H1 (cell line): Measurements from ENCODE around the gene KCNQ2. TPM values are rescaled to one million over a fixed set of nuclear protein-coding genes. Genes with fewer than 3 reads are reported as not detected.

Experiments used
- CTCF ChIA-PET: fragments of 300-600 bp; sonication (Branson Sonifier 250); formaldehyde crosslinking; loops from one replicate; lab custom pipeline; 2021; ENCODE audit not compliant: partially characterized antibody; lab: Charles Lee
- POLR2A ChIA-PET: fragments of 300-600 bp; sonication (Branson Sonifier 250); formaldehyde crosslinking; loops from one replicate; lab custom pipeline; 2021; ENCODE audit warnings: inconsistent platforms; ENCODE audit not compliant: partially characterized antibody; lab: Charles Lee
- DNase-seq, 2 experiments: peaks; one replicate each; pipeline versions ENCODE4 v3.0.0 to v3.0.0-alpha.2; 2010 to 2022; ENCODE audit warnings: low spot score in 2 of 2, low read depth in 1 of 2, mixed read lengths in 1 of 2
- FAIRE-seq: peaks from 2 replicates; lab custom pipeline; 2011; peaks lifted over from hg19 to GRCh38; lab: Jason Lieb, UNC
- H2AFZ ChIP-seq: 2 replicates; pipeline ENCODE4 v1.8.1; 2012; ENCODE audit warnings: low read length, inconsistent platforms
- H2AK5ac ChIP-seq: 2 replicates; pipeline ENCODE4 v1.6.1; 2013; ENCODE audit warnings: low read depth, low read length
- H2BK120ac ChIP-seq: replicated peaks from 2 replicates; pipeline ENCODE3; 2013; ENCODE audit warnings: low read depth, low read length, inconsistent platforms
- H2BK12ac ChIP-seq: 2 replicates; pipeline ENCODE4 v1.6.1; 2013; ENCODE audit warnings: low read depth, low read length
- H2BK15ac ChIP-seq: 2 replicates; pipeline ENCODE4 v1.6.1; 2013; ENCODE audit warnings: low read length
- H2BK20ac ChIP-seq: 2 replicates; pipeline ENCODE4 v1.6.1; 2013; ENCODE audit warnings: low read length
- H2BK5ac ChIP-seq: 2 replicates; pipeline ENCODE4 v1.6.1; 2013; ENCODE audit warnings: low read depth, low read length
- H3K14ac ChIP-seq: 2 replicates; pipeline ENCODE4 v1.6.1; 2013; ENCODE audit warnings: inconsistent platforms; ENCODE audit not compliant: insufficient read length
- H3K18ac ChIP-seq: 2 replicates; pipeline ENCODE4 v1.6.1; 2013; ENCODE audit warnings: low read length; ENCODE audit errors: extremely low read depth
- H3K23ac ChIP-seq: 2 replicates; pipeline ENCODE4 v1.6.1; 2013; ENCODE audit warnings: inconsistent platforms; ENCODE audit not compliant: insufficient read length
- H3K23me2 ChIP-seq: 2 replicates; pipeline ENCODE4 v1.6.1; 2013; ENCODE audit warnings: low read depth, low read length
- H3K27ac ChIP-seq: 2 replicates; pipeline ENCODE4 v1.6.1; 2011; ENCODE audit warnings: low read depth, low read length, inconsistent platforms
- H3K27me3 ChIP-seq, 4 experiments: replicated peaks in 1 of 4; 1 replicate in 1 of 4; 2 replicates in 3 of 4; pipeline versions ENCODE4 v1.6.1 to v1.8.1; 2011 to 2013; ENCODE audit warnings: low read length in 3 of 4, mild to moderate bottlenecking in 3 of 4, inconsistent platforms in 2 of 4, mixed read lengths in 2 of 4, moderate library complexity in 1 of 4; ENCODE audit not compliant: control insufficient read depth in 3 of 4, insufficient read depth in 3 of 4; ENCODE audit errors: extremely low read depth in 1 of 4
- H3K36me3 ChIP-seq, 4 experiments: 2 replicates each; pipeline versions ENCODE4 v1.6.1 to v1.8.1; 2011 to 2013; ENCODE audit warnings: mild to moderate bottlenecking in 4 of 4, low read length in 3 of 4, moderate library complexity in 2 of 4, control low read depth in 1 of 4, inconsistent platforms in 1 of 4; ENCODE audit not compliant: insufficient read depth in 4 of 4, control insufficient read depth in 2 of 4
- H3K4ac ChIP-seq: replicated peaks from 2 replicates; pipeline ENCODE3; 2013; ENCODE audit warnings: low read length, low read depth, mixed read lengths, inconsistent platforms; ENCODE audit not compliant: insufficient read length
- H3K4me1 ChIP-seq, 4 experiments: replicated peaks in 1 of 4; 1 replicate in 1 of 4; 2 replicates in 3 of 4; pipeline versions ENCODE4 v1.6.1 to v1.8.1; 2011 to 2013; ENCODE audit warnings: low read length in 3 of 4, inconsistent platforms in 2 of 4, mixed read lengths in 1 of 4; ENCODE audit not compliant: insufficient read depth in 4 of 4, control insufficient read depth in 3 of 4
- H3K4me2 ChIP-seq, 2 experiments: 2 replicates each; pipeline versions ENCODE4 v1.6.1 to v1.8.1; 2011 to 2013; ENCODE audit warnings: low read depth in 2 of 2, low read length in 2 of 2, control low read depth in 1 of 2, inconsistent platforms in 1 of 2, mild to moderate bottlenecking in 1 of 2; ENCODE audit not compliant: insufficient read depth in 1 of 2
- H3K4me3 ChIP-seq, 4 experiments: fragments of 200-600, 300-600 bp in 1 of 4; sonication (generic), shearing (Covaris generic), sonication (Bioruptor Twin) in 1 of 4; 2 replicates each; pipeline versions ENCODE4 v1.5.1 to v1.8.1; 2011 to 2016; ENCODE audit warnings: low read length in 4 of 4, low read depth in 3 of 4, control low read depth in 2 of 4, inconsistent platforms in 2 of 4, mild to moderate bottlenecking in 2 of 4, mixed read lengths in 1 of 4, moderate library complexity in 1 of 4; ENCODE audit not compliant: insufficient read depth in 2 of 4; ENCODE audit errors: extremely low read depth in 1 of 4
- H3K56ac ChIP-seq: replicated peaks from 2 replicates; pipeline ENCODE3; 2013; ENCODE audit warnings: low read depth, mild to moderate bottlenecking, mixed read lengths, low read length, inconsistent platforms; ENCODE audit not compliant: insufficient read length
- H3K79me1 ChIP-seq: 2 replicates; pipeline ENCODE4 v1.6.1; 2013; ENCODE audit warnings: low read depth, low read length, control low read depth
- H3K79me2 ChIP-seq, 2 experiments: 2 replicates each; pipeline versions ENCODE4 v1.6.1 to v1.8.1; 2012 to 2013; ENCODE audit warnings: low read length in 2 of 2, mild to moderate bottlenecking in 2 of 2, inconsistent platforms in 1 of 2; ENCODE audit not compliant: insufficient read depth in 2 of 2, control insufficient read depth in 1 of 2
- H3K9ac ChIP-seq, 4 experiments: replicated peaks in 1 of 4; 1 replicate in 1 of 4; 2 replicates in 3 of 4; pipeline versions ENCODE4 v1.6.1 to v1.8.1; 2011 to 2013; ENCODE audit warnings: low read depth in 3 of 4, low read length in 3 of 4, control low read depth in 2 of 4, mild to moderate bottlenecking in 2 of 4, moderate library complexity in 2 of 4, inconsistent platforms in 1 of 4; ENCODE audit errors: extremely low read depth in 1 of 4
- H3K9me3 ChIP-seq, 2 experiments: 2 replicates each; pipeline versions ENCODE4 v1.6.1 to v1.8.1; 2012 to 2013; ENCODE audit warnings: mild to moderate bottlenecking in 2 of 2, moderate library complexity in 2 of 2, control low read depth in 1 of 2, inconsistent platforms in 1 of 2, low read depth in 1 of 2, low read length in 1 of 2, mixed read lengths in 1 of 2; ENCODE audit not compliant: insufficient read depth in 2 of 2
- H4K20me1 ChIP-seq, 2 experiments: replicated peaks in 1 of 2; 2 replicates each; pipeline versions ENCODE3 to v1.8.1; 2011 to 2013; ENCODE audit warnings: inconsistent platforms in 2 of 2, low read length in 2 of 2, mild to moderate bottlenecking in 1 of 2; ENCODE audit not compliant: insufficient read depth in 2 of 2, control insufficient read depth in 1 of 2
- H4K5ac ChIP-seq: 2 replicates; pipeline ENCODE4 v1.6.1; 2013; ENCODE audit warnings: low read length, low read depth, mixed read lengths, inconsistent platforms; ENCODE audit not compliant: insufficient read length
- H4K8ac ChIP-seq: 2 replicates; pipeline ENCODE4 v1.8.0; 2013; ENCODE audit warnings: mild to moderate bottlenecking, moderate library complexity, low read length, inconsistent platforms; ENCODE audit not compliant: insufficient read depth; ENCODE audit errors: extremely low read depth
- H4K91ac ChIP-seq: replicated peaks from 2 replicates; pipeline ENCODE3; 2013; ENCODE audit warnings: low read length, mixed read lengths, inconsistent platforms; ENCODE audit not compliant: insufficient read length
- TCF12 ChIP-seq: IDR thresholded peaks from 2 replicates; pipeline ENCODE4 v1.6.1; 2011; ENCODE audit warnings: low read depth, mild to moderate bottlenecking, low read length
- WGBS, 2 experiments: shearing (Covaris generic) in 1 of 2; methylation state at CpG; one replicate each; pipeline versions ENCODE4 v1.1.6 to v1.1.7; 2013 to 2015; ENCODE audit warnings: low lambda C conversion rate in 2 of 2, mixed read lengths in 2 of 2, inconsistent platforms in 1 of 2, low coverage in 1 of 2, missing lambda C conversion rate in 1 of 2; ENCODE audit not compliant: insufficient replicate concordance in 2 of 2, insufficient coverage in 1 of 2, insufficient read length in 1 of 2; ENCODE audit errors: extremely low coverage in 1 of 2, missing lambda C conversion rate in 1 of 2; 5-methylcytosine and 5-hydroxymethylcytosine counted together
- polyA plus RNA-seq, 7 experiments: library from polyadenylated mRNA; depleted of rRNA in 3 of 7; stranded (reverse) in 5 of 7; unstranded in 2 of 7; fragments of >200 nt in 5 of 7; fragments of 200-250 nt in 2 of 7; gene quantifications; 1 replicate in 5 of 7; 2 replicates in 1 of 7; 4 replicates in 1 of 7; pipeline versions ENCODE4 v1.2.1 to v1.2.3, GENCODE V29; 2011 to 2013; ENCODE audit warnings: missing spikeins in 2 of 7, mixed read lengths in 2 of 7
- total RNA-seq: library from RNA; stranded (reverse); fragmentation: NEBNext Ultra II Directional; extraction: Animal tissue kit (Norgen Biotek cat#: 25700); gene quantifications from 2 replicates; pipeline ENCODE4 v1.2.1, GENCODE V29; 2021

The KCNQ2 gene
- total and polyA plus RNA-seq, 2 of the 8 experiments (the other 6 are each of a cell fraction or from before 2014, with no cell fraction given), result 82.6 to 243 TPM

DNA sequence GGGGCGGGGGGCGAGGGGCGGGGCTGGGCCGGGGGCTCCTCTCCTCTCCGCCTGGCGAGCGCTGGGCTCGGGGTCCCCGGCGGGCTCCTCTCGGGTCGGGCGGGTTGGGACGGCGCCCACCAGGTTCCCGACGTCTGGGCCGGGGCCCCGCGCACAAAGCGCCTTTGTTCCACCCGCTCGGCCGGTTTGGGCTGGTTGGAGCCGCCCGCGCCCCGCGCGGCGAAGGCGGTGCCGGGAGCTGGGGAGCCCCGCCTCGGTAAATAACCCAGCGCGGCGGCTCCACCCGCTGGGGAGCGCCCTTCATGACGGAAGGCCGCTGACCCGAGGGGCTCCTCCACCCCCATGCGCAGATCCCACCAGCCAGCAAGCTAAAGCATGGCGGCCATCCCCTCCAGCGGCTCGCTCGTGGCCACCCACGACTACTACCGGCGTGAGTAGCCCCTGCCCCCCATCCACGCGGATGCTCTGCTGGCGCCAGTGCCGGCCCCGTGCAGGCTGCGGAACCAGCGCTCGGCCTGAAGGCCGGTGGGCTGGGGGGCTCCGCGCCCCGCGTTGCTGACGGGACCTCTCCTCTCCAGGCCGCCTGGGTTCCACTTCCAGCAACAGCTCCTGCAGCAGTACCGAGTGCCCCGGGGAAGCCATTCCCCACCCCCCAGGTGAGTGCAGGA is 48.6 kb upstream of the KCNQ2 start:
- Histone ChIP-seq H3K18ac (peak overlapping the region; percentile 60), H3K4me1 (peaks cover 0 to 21% (median 10%) of the 10 kb centered on the region in 4 experiments; a peak in 5 of 7 replicates), H2BK15ac (no peak overlapping the region), H2AFZ (no peak overlapping the region), H3K27ac (peak overlapping the region; percentile 87), H2BK12ac (0 out of 2 replicates have a peak overlapping the region, but pooled peaks have one; percentile 17), H3K14ac (no peak overlapping the region), H3K4ac (peak overlapping the region; percentile 38), H3K23me2 (peaks cover 17% of the 10 kb centered on the region; the same call in 1 of the 2 replicates), H3K23ac (no peak overlapping the region), H2BK20ac (no peak overlapping the region), H3K4me2 (peak overlapping the region; percentile 68 to 97), H3K4me3 (peak overlapping the region; percentile 66 to 99 (median 88)), H2AK5ac (no peak overlapping the region), H2BK120ac (no peak overlapping the region), H3K9ac (peak overlapping the region; percentile 80 to 97 (median 90)), H3K79me2 (peaks cover 0 to 4% of the 10 kb centered on the region in 2 experiments; a peak in 1 of 4 replicates), H3K27me3 (peaks cover 0 to 6% (median under 1%) of the 10 kb centered on the region in 4 experiments; a peak in 2 of 7 replicates), H4K20me1 (peaks cover 3 to 22% of the 10 kb centered on the region in 2 experiments), H2BK5ac (peak overlapping the region; percentile 75), H3K9me3 (no peaks in the 10 kb centered on the region), H3K36me3 (peaks cover 0 to 14% (median 0%) of the 10 kb centered on the region in 4 experiments; a peak in 2 of 8 replicates), H4K91ac (peak overlapping the region; percentile 54), H3K79me1 (peaks cover 7% of the 10 kb centered on the region; the same call in 1 of the 2 replicates), H3K56ac (peak overlapping the region; percentile 69), H4K8ac (peak overlapping the region; percentile 99), H4K5ac (no peak overlapping the region)
- POLR2A ChIA-PET, result interaction anchor here (0.6 to 4.6 kb wide), 35 partner anchors 10 to 453 kb away, joined by 3 to 59 read pairs (median 4); partner anchors contain the start of genes ARFRP1, COL20A1, KCNQ2 and PTK6
- DNase-seq, result peak in 1 of 2 experiments; percentile 79
- CTCF ChIA-PET, result interaction anchor here (0.6 to 4.2 kb wide), 6 partner anchors 15 to 451 kb away, joined by 3 to 28 read pairs (median 4); partner anchors contain the start of gene PTK6
- 2% methylated on average over 31 of the region's 68 CpGs; no CpG with 5 or more reads in 1 of the 2 experiments for WGBS, 2 experiments
- no peak for FAIRE-seq
- TF ChIP-seq TCF12, result no peak
